HG02852 (cell line): ENCODE measurements around the gene PLIN5.
"Not testable (repeated sequence)": the region's sequence is repeated elsewhere in the genome, so short reads cannot be mapped to it uniquely, and the experiment has no call there.

Experiments used
- ATAC-seq: cut with Tn5 transposase; IDR thresholded peaks from one replicate; pipeline ENCODE4 v1.9.1; 2021; ENCODE audit warnings: mild to moderate bottlenecking, moderate library complexity; ENCODE audit not compliant: unreplicated experiment

The PLIN5 gene

GRCh38 chr19:4568886-4569285, 33.9 kb upstream of the PLIN5 start:
- no peak for ATAC-seq

GRCh38 chr19:4567584-4568071, 32.6 kb upstream of the PLIN5 start:
- no peak for ATAC-seq

- no peak for ATAC-seq
Measured at GRCh38 chr19:4566402-4567051, 31.5 kb upstream of the PLIN5 start.

- not testable (repeated sequence) for ATAC-seq
Measured at GRCh38 chr19:4563562-4563961, 28.5 kb upstream of the PLIN5 start.

- not testable (repeated sequence) for ATAC-seq
Measured at GRCh38 chr19:4562085-4562484, 27.1 kb upstream of the PLIN5 start.

GRCh38 chr19:4559569-4559968, 24.5 kb upstream of the PLIN5 start, which contains the start of gene SEMA6B:
Gene SEMA6B (minus strand): TSS chr19:4559684. CDS start chr19:4558457, 1,227 bp downstream.
- no peak for ATAC-seq

- ATAC-seq, result no peak
Measured at GRCh38 chr19:4557971-4558941, 23.2 kb upstream of the PLIN5 start.

GRCh38 chr19:4557144-4557970, 22.3 kb upstream of the PLIN5 start:
- no peak for ATAC-seq

GRCh38 chr19:4556597-4557127, 21.6 kb upstream of the PLIN5 start:
- ATAC-seq, result no peak

GRCh38 chr19:4555657-4556561, 20.9 kb upstream of the PLIN5 start:
- no peak for ATAC-seq

GRCh38 chr19:4554717-4555116, 19.7 kb upstream of the PLIN5 start:
- no peak for ATAC-seq

- no peak for ATAC-seq
Measured at GRCh38 chr19:4553775-4554174, 18.8 kb upstream of the PLIN5 start.

- ATAC-seq, result no peak
Measured at GRCh38 chr19:4553092-4553695, 18.2 kb upstream of the PLIN5 start.

- no peak for ATAC-seq
Measured at GRCh38 chr19:4552525-4552819, 17.4 kb upstream of the PLIN5 start.

GRCh38 chr19:4550479-4551050, 15.5 kb upstream of the PLIN5 start:
- ATAC-seq, result no peak

- no peak for ATAC-seq
Measured at GRCh38 chr19:4550018-4550417, 15.0 kb upstream of the PLIN5 start.

GRCh38 chr19:4548238-4548584, 13.2 kb upstream of the PLIN5 start:
- no peak for ATAC-seq

GRCh38 chr19:4547303-4548237, 12.5 kb upstream of the PLIN5 start:
- no peak for ATAC-seq
